Muscle layer of colon (tissue), 2 donors: ENCODE data around the gene PLPP6.

ENCODE experiments used
- H3K27ac ChIP-seq: one replicate; pipeline ENCODE4 v1.7.0; 2013; ENCODE audit warnings: low read depth, mild to moderate bottlenecking, low read length, moderate library complexity
- H3K27me3 ChIP-seq, 2 donors: one replicate each; pipeline ENCODE4 v1.7.0; 2013; ENCODE audit warnings: low read length in 2 of 2, mild to moderate bottlenecking in 2 of 2; ENCODE audit not compliant: insufficient read depth in 2 of 2, control insufficient read depth in 1 of 2
- H3K36me3 ChIP-seq: one replicate; pipeline ENCODE4 v1.7.0; 2013; ENCODE audit warnings: mild to moderate bottlenecking, low read length; ENCODE audit not compliant: insufficient read depth
- H3K4me1 ChIP-seq: one replicate; pipeline ENCODE4 v1.7.0; 2013; ENCODE audit warnings: mild to moderate bottlenecking, low read length; ENCODE audit not compliant: insufficient read depth
- H3K4me3 ChIP-seq, 2 donors: one replicate each; pipeline ENCODE4 v1.7.0; 2013; ENCODE audit warnings: low read length in 2 of 2, low read depth in 1 of 2, mild to moderate bottlenecking in 1 of 2, moderate library complexity in 1 of 2
- H3K9ac ChIP-seq: one replicate; pipeline ENCODE4 v1.7.0; 2013; ENCODE audit warnings: low read length
- H3K9me3 ChIP-seq: one replicate; pipeline ENCODE4 v1.7.0; 2013; ENCODE audit warnings: mild to moderate bottlenecking, low read length
- donor health status: abdominal sarcoma.
- donor health status: Adenocarcinoma of cecum.

Gene PLPP6

GRCh38 chr9:4678679-4679267, 16.7 kb downstream of the PLPP6 start:
- Histone ChIP-seq H3K4me1 (peaks cover 26% of the 10 kb centered on the region), H3K9me3 (no peaks in the 10 kb centered on the region), H3K4me3 (peak overlapping the region; percentile 38 to 94), H3K36me3 (no peaks in the 10 kb centered on the region), H3K27ac (peak overlapping the region; percentile 99), H3K9ac (peak overlapping the region; percentile 88), H3K27me3 (no peaks in the 10 kb centered on the region)

- Histone ChIP-seq H3K4me1 (peaks cover 26% of the 10 kb centered on the region), H3K9me3 (no peaks in the 10 kb centered on the region)
Observed at GRCh38 chr9:4679268-4680172, 17.4 kb downstream of the PLPP6 start, which contains the start of gene CDC37L1. CDC37L1 (plus strand) TSS chr9:4679569; CDS start chr9:4679768, 199 bp downstream.

GRCh38 chr9:4680173-4680525, 18.1 kb downstream of the PLPP6 start:
- H3K27me3 ChIP-seq: no peaks in the 10 kb centered on the region
- peak overlapping the region; percentile 94 to 95 for H3K4me3 ChIP-seq
- H3K9me3 ChIP-seq: no peaks in the 10 kb centered on the region
- peak overlapping the region; percentile 78 for H3K9ac ChIP-seq
- H3K36me3 ChIP-seq: no peaks in the 10 kb centered on the region
- H3K4me1 ChIP-seq: peaks cover 26% of the 10 kb centered on the region
- H3K27ac ChIP-seq: peak overlapping the region; percentile 99

More at GRCh38 chr9:4679268-4680172, 17.4 kb downstream of the PLPP6 start, which contains the start of gene CDC37L1:
- Histone ChIP-seq H3K9ac (peak within 1 kb of the TSS; percentile 88), H3K27me3 (no peaks in the 10 kb centered on the region), H3K36me3 (no peaks in the 10 kb centered on the region), H3K4me3 (peak within 1 kb of the TSS; percentile 94 to 95), H3K27ac (peak within 1 kb of the TSS; percentile 99)

- H3K27ac ChIP-seq: peak overlapping the region; percentile 99
- peak overlapping the region; percentile 78 for H3K9ac ChIP-seq
- peaks cover 26% of the 10 kb centered on the region for H3K4me1 ChIP-seq
- H3K9me3 ChIP-seq: no peaks in the 10 kb centered on the region
- H3K27me3 ChIP-seq: no peaks in the 10 kb centered on the region
- H3K36me3 ChIP-seq: peaks cover under 1% of the 10 kb centered on the region
- H3K4me3 ChIP-seq: peak overlapping the region in 1 of 2 donors; percentile 94
Observed at GRCh38 chr9:4680750-4681149, 18.7 kb downstream of the PLPP6 start.

- H3K4me3 ChIP-seq: no peak overlapping the region
- peaks cover 13% of the 10 kb centered on the region for H3K36me3 ChIP-seq
- H3K27me3 ChIP-seq: no peaks in the 10 kb centered on the region
- H3K9ac ChIP-seq: no peak overlapping the region
- peaks cover 33% of the 10 kb centered on the region for H3K4me1 ChIP-seq
- no peak overlapping the region for H3K27ac ChIP-seq
- no peaks in the 10 kb centered on the region for H3K9me3 ChIP-seq
Observed at GRCh38 chr9:4684820-4685219, 22.7 kb downstream of the PLPP6 start.

- no peaks in the 10 kb centered on the region for H3K27me3 ChIP-seq
- peaks cover 27% of the 10 kb centered on the region for H3K4me1 ChIP-seq
- H3K4me3 ChIP-seq: no peak overlapping the region
- no peaks in the 10 kb centered on the region for H3K9me3 ChIP-seq
- H3K36me3 ChIP-seq: peaks cover 26% of the 10 kb centered on the region
- H3K27ac ChIP-seq: no peak overlapping the region
- H3K9ac ChIP-seq: no peak overlapping the region
Observed at GRCh38 chr9:4686112-4686511, 24.0 kb downstream of the PLPP6 start.

GRCh38 chr9:4686584-4686983, 24.5 kb downstream of the PLPP6 start:
- Histone ChIP-seq H3K27ac (no peak overlapping the region), H3K9me3 (no peaks in the 10 kb centered on the region), H3K9ac (no peak overlapping the region)

GRCh38 chr9:4689021-4689420, 26.9 kb downstream of the PLPP6 start:
- H3K27me3 ChIP-seq: no peaks in the 10 kb centered on the region
- H3K9ac ChIP-seq: no peak overlapping the region
- H3K4me1 ChIP-seq: peaks cover 15% of the 10 kb centered on the region
- no peak overlapping the region for H3K27ac ChIP-seq
- no peaks in the 10 kb centered on the region for H3K9me3 ChIP-seq
- peaks cover 30% of the 10 kb centered on the region for H3K36me3 ChIP-seq
- H3K4me3 ChIP-seq: no peak overlapping the region

More at GRCh38 chr9:4686584-4686983, 24.5 kb downstream of the PLPP6 start:
- no peaks in the 10 kb centered on the region for H3K27me3 ChIP-seq
- H3K4me3 ChIP-seq: no peak overlapping the region
- H3K36me3 ChIP-seq: peaks cover 30% of the 10 kb centered on the region
- peaks cover 22% of the 10 kb centered on the region for H3K4me1 ChIP-seq

- no peak overlapping the region for H3K27ac ChIP-seq
- no peak overlapping the region for H3K4me3 ChIP-seq
- H3K4me1 ChIP-seq: peaks cover 15% of the 10 kb centered on the region
- H3K9me3 ChIP-seq: no peaks in the 10 kb centered on the region
- H3K27me3 ChIP-seq: no peaks in the 10 kb centered on the region
- peaks cover 31% of the 10 kb centered on the region for H3K36me3 ChIP-seq
- no peak overlapping the region for H3K9ac ChIP-seq
Observed at GRCh38 chr9:4689687-4690104, 27.6 kb downstream of the PLPP6 start.

GRCh38 chr9:4690144-4690543, 28.1 kb downstream of the PLPP6 start:
- peaks cover 36% of the 10 kb centered on the region for H3K36me3 ChIP-seq

GRCh38 chr9:4691795-4692194, 29.7 kb downstream of the PLPP6 start:
- H3K36me3 ChIP-seq: peaks cover 28% of the 10 kb centered on the region
- H3K9me3 ChIP-seq: no peaks in the 10 kb centered on the region
- peaks cover 11% of the 10 kb centered on the region for H3K4me1 ChIP-seq
- no peak overlapping the region for H3K27ac ChIP-seq
- H3K4me3 ChIP-seq: no peak overlapping the region
- no peaks in the 10 kb centered on the region for H3K27me3 ChIP-seq
- H3K9ac ChIP-seq: no peak overlapping the region

More at GRCh38 chr9:4690144-4690543, 28.1 kb downstream of the PLPP6 start:
- Histone ChIP-seq H3K4me3 (no peak overlapping the region), H3K4me1 (peaks cover 15% of the 10 kb centered on the region), H3K27me3 (no peaks in the 10 kb centered on the region), H3K9ac (no peak overlapping the region), H3K27ac (no peak overlapping the region), H3K9me3 (no peaks in the 10 kb centered on the region)
